WTC11 (cell line): ENCODE measurements around the gene RYR2. TPM values are rescaled to one million over a fixed set of nuclear protein-coding genes. Genes with fewer than 3 reads are reported as not detected.

Experiments used
- ATAC-seq: fragments of 200-7000 bp; cut with Tn5 transposase; 2 replicates; pipeline ENCODE4 v1.10.0; 2021; ENCODE audit warnings: mild to moderate bottlenecking, moderate library complexity
- CTCF ChIA-PET: fragments of 300-600 bp; sonication (Branson Sonifier 250); formaldehyde crosslinking; loops from one replicate; lab custom pipeline; 2021; ENCODE audit warnings: antibody characterized with exemption; lab: Charles Lee
- POLR2A ChIA-PET: fragments of 350-600 bp; sonication (Branson Sonifier 250); formaldehyde crosslinking; loops from one replicate; lab custom pipeline; 2021; ENCODE audit warnings: antibody characterized with exemption; lab: Charles Lee
- DNase-seq: peaks from one replicate; pipeline ENCODE4 v3.0.0; 2021; ENCODE audit warnings: low spot score
- H3K27ac Mint-ChIP-seq: 2 replicates; pipeline ENCODE4 v1.8.0; 2021; ENCODE audit warnings: mixed read lengths
- H3K27me3 Mint-ChIP-seq: 2 replicates; pipeline ENCODE4 v1.8.0; 2021; ENCODE audit warnings: low read depth, mild to moderate bottlenecking, moderate library complexity, mixed read lengths
- H3K36me3 Mint-ChIP-seq: 2 replicates; pipeline ENCODE4 v1.8.0; 2021; ENCODE audit warnings: mixed read lengths
- H3K4me1 Mint-ChIP-seq: 2 replicates; pipeline ENCODE4 v1.8.0; 2022; ENCODE audit warnings: mixed read lengths
- H3K4me3 Mint-ChIP-seq: 2 replicates; pipeline ENCODE4 v1.8.0; 2021; ENCODE audit warnings: mild to moderate bottlenecking, moderate library complexity, mixed read lengths
- H3K9me3 Mint-ChIP-seq: 2 replicates; pipeline ENCODE4 v1.8.0; 2021; ENCODE audit warnings: mixed read lengths
- ARID4B ChIP-seq: sonication (generic); formaldehyde crosslinking; IDR thresholded peaks from 2 replicates; pipeline ENCODE4 v1.8.0; 2023; ENCODE audit warnings: missing genetic modification reagents, mild to moderate bottlenecking, borderline replicate concordance
- CBFB ChIP-seq: sonication (generic); formaldehyde crosslinking; IDR thresholded peaks from 2 replicates; pipeline ENCODE4 v1.8.1; 2022; ENCODE audit warnings: mild to moderate bottlenecking, low read depth, missing genetic modification reagents
- CTCF ChIP-seq: fragments of 200-600 bp; IDR thresholded peaks from 2 replicates; pipeline ENCODE4 v1.8.0; 2022; ENCODE audit warnings: antibody characterized with exemption
- EMX1 ChIP-seq: fragments of 250-450 bp; sonication (Bioruptor Pico); IDR thresholded peaks from 2 replicates; pipeline ENCODE4 v1.8.0; 2021; ENCODE audit warnings: mild to moderate bottlenecking
- FOXP1 ChIP-seq: sonication (generic); formaldehyde crosslinking; IDR thresholded peaks from 2 replicates; pipeline ENCODE4 v1.8.0; 2022; ENCODE audit warnings: missing genetic modification reagents, mild to moderate bottlenecking, moderate library complexity, borderline replicate concordance
- GRHL2 ChIP-seq: fragments of 250-450 bp; sonication (Bioruptor Pico); IDR thresholded peaks from 2 replicates; pipeline ENCODE4 v1.8.0; 2022; ENCODE audit warnings: mild to moderate bottlenecking, moderate library complexity; ENCODE audit not compliant: insufficient replicate concordance, severe bottlenecking
- JAZF1 ChIP-seq: fragments of 250-450 bp; sonication (Bioruptor Pico); IDR thresholded peaks from 2 replicates; pipeline ENCODE4 v1.9.0; 2021; ENCODE audit warnings: moderate library complexity, mild to moderate bottlenecking, inconsistent platforms
- JUN ChIP-seq: sonication (generic); formaldehyde crosslinking; IDR thresholded peaks from 2 replicates; pipeline ENCODE4 v1.8.0; 2023; ENCODE audit warnings: mild to moderate bottlenecking, missing genetic modification reagents
- MAX ChIP-seq: sonication (generic); formaldehyde crosslinking; IDR thresholded peaks from 2 replicates; pipeline ENCODE4 v1.8.0; 2022; ENCODE audit warnings: mild to moderate bottlenecking, missing genetic modification reagents
- NR2C2 ChIP-seq: sonication (generic); formaldehyde crosslinking; IDR thresholded peaks from 2 replicates; pipeline ENCODE4 v1.8.0; 2022; ENCODE audit warnings: mild to moderate bottlenecking, missing genetic modification reagents
- PRRX2 ChIP-seq: fragments of 250-450 bp; sonication (Bioruptor Pico); IDR thresholded peaks from 2 replicates; pipeline ENCODE4 v1.8.0; 2021; ENCODE audit warnings: mild to moderate bottlenecking
- TEAD4 ChIP-seq: sonication (generic); formaldehyde crosslinking; IDR thresholded peaks from 2 replicates; pipeline ENCODE4 v1.8.0; 2022; ENCODE audit warnings: mild to moderate bottlenecking, missing genetic modification reagents
- USF2 ChIP-seq: sonication (generic); formaldehyde crosslinking; IDR thresholded peaks from 2 replicates; pipeline ENCODE4 v1.8.1; 2023; ENCODE audit warnings: mild to moderate bottlenecking, missing genetic modification reagents, moderate library complexity
- ZBTB43 ChIP-seq: sonication (generic); formaldehyde crosslinking; IDR thresholded peaks from 2 replicates; pipeline ENCODE4 v1.8.1; 2023; ENCODE audit warnings: mild to moderate bottlenecking, missing genetic modification reagents
- total RNA-seq: library from RNA; stranded (reverse); gene quantifications from 3 replicates; pipeline ENCODE4 v1.2.3, GENCODE V29; 2021

RYR2 gene
- total RNA-seq, 1 experiment from 2014 or later = 7.9 TPM

GRCh38 chr1:237309595-237310118 is 267.7 kb downstream of the RYR2 start:
- H3K9me3 Mint-ChIP-seq = peaks cover 23% of the 10 kb centered on the region
- POLR2A ChIA-PET = no interaction called here
- ATAC-seq (peak; percentile 80), DNase-seq (peak; percentile 18)
- CTCF ChIA-PET = interaction anchor here (0.5 kb wide), 1 partner anchor 270 kb away, joined by 4 read pairs; no protein-coding TSS in a partner anchor
- H3K4me1 Mint-ChIP-seq = peaks cover 7% of the 10 kb centered on the region; the same call in 1 of the 2 replicates
- no peak overlapping the region; the same call in 1 of the 2 replicates for H3K27ac Mint-ChIP-seq
- no peaks in the 10 kb centered on the region for H3K27me3 Mint-ChIP-seq
- no peak overlapping the region for H3K4me3 Mint-ChIP-seq
- TF ChIP-seq CBFB (CRISPR knock-in tag) (no peak), ZBTB43 (CRISPR knock-in tag) (no peak), ARID4B (CRISPR knock-in tag) (no peak), NR2C2 (CRISPR knock-in tag) (no peak)
- H3K36me3 Mint-ChIP-seq = peaks cover 15% of the 10 kb centered on the region

GRCh38 chr1:237316352-237316751 is 274.4 kb downstream of the RYR2 start:
- Mint-ChIP-seq H3K36me3 (peaks cover 8% of the 10 kb centered on the region), H3K27me3 (no peaks in the 10 kb centered on the region), H3K9me3 (peaks cover 13% of the 10 kb centered on the region), H3K4me3 (no peak overlapping the region), H3K27ac (no peak overlapping the region)
- CTCF ChIA-PET = no interaction called here
- TF ChIP-seq EMX1 (CRISPR knock-in tag) (no peak), GRHL2 (CRISPR knock-in tag) (no peak), USF2 (no peak), JAZF1 (CRISPR knock-in tag) (no peak), TEAD4 (CRISPR knock-in tag) (no peak), MAX (CRISPR knock-in tag) (no peak)
- TF ChIP-seq, all 79 proteins: peak for 0
- no peak for DNase-seq
- ATAC-seq = no peak
- POLR2A ChIA-PET = no interaction called here
- H3K4me1 Mint-ChIP-seq = no peaks in the 10 kb centered on the region

GRCh38 chr1:237318748-237319147 is 276.8 kb downstream of the RYR2 start:
- Mint-ChIP-seq H3K27ac (no peak overlapping the region), H3K36me3 (peaks cover 6% of the 10 kb centered on the region), H3K4me3 (no peak overlapping the region), H3K9me3 (peaks cover 5% of the 10 kb centered on the region), H3K4me1 (no peaks in the 10 kb centered on the region), H3K27me3 (no peaks in the 10 kb centered on the region)
- CTCF ChIA-PET = no interaction called here
- TF ChIP-seq CTCF = no peak
- TF ChIP-seq FOXP1 (CRISPR knock-in tag) = no peak
- TF ChIP-seq PRRX2 = no peak
- no peak for TF ChIP-seq JUN (CRISPR knock-in tag)
- DNase-seq = no peak
- no peak for ATAC-seq
- POLR2A ChIA-PET = no interaction called here
